Kidney epithelial cell (primary cell): ENCODE results near the gene CCDC157. TPM values are rescaled to one million over a fixed set of nuclear protein-coding genes. Genes with fewer than 3 reads are reported as not detected.

Source experiments
- DNase-seq: peaks from one replicate; pipeline ENCODE4 v3.0.0-alpha.2; 2010; ENCODE audit warnings: low read depth
- H3K27me3 ChIP-seq: 2 replicates; pipeline ENCODE4 v1.6.0; 2011; ENCODE audit warnings: low read length; ENCODE audit not compliant: control insufficient read depth, insufficient read depth
- H3K36me3 ChIP-seq: 2 replicates; pipeline ENCODE4 v1.5.1; 2011; ENCODE audit warnings: low read length; ENCODE audit not compliant: control insufficient read depth, insufficient read depth
- H3K4me3 ChIP-seq: 2 replicates; pipeline ENCODE4 v1.5.1; 2011; ENCODE audit warnings: low read depth, mild to moderate bottlenecking, control low read depth, low read length
- CTCF ChIP-seq: IDR thresholded peaks from 2 replicates; pipeline ENCODE4 v1.5.1; 2011; ENCODE audit warnings: mild to moderate bottlenecking, moderate library complexity, low read length, control low read depth, inconsistent platforms; ENCODE audit not compliant: insufficient read depth, poor library complexity, severe bottlenecking
- total RNA-seq: library from RNA; depleted of rRNA; stranded (reverse); fragments of >200 nt; gene quantifications from 2 replicates; pipeline ENCODE4 v1.2.3, GENCODE V29; 2015

Gene CCDC157
- total RNA-seq, 1 donor from 2014 or later: 14.6 TPM

GRCh38 chr22:30317778-30318177 lies 39.0 kb upstream of the CCDC157 start:
- Histone ChIP-seq H3K27me3 (no peaks in the 10 kb centered on the region), H3K4me3 (no peak overlapping the region), H3K36me3 (no peaks in the 10 kb centered on the region)
- DNase-seq: no peak
- no peak for TF ChIP-seq CTCF

- H3K36me3 ChIP-seq: no peaks in the 10 kb centered on the region
- DNase-seq: no peak
- TF ChIP-seq CTCF: no peak
- H3K27me3 ChIP-seq: no peaks in the 10 kb centered on the region
- no peak overlapping the region for H3K4me3 ChIP-seq
Observed at GRCh38 chr22:30318799-30319419, 37.9 kb upstream of the CCDC157 start.

GRCh38 chr22:30320021-30320556 lies 36.7 kb upstream of the CCDC157 start:
- Histone ChIP-seq H3K4me3 (no peak overlapping the region), H3K36me3 (no peaks in the 10 kb centered on the region), H3K27me3 (no peaks in the 10 kb centered on the region)
- TF ChIP-seq CTCF: no peak
- no peak for DNase-seq

GRCh38 chr22:30321461-30321860 lies 35.3 kb upstream of the CCDC157 start:
- no peak for DNase-seq
- Histone ChIP-seq H3K27me3 (no peaks in the 10 kb centered on the region), H3K36me3 (no peaks in the 10 kb centered on the region), H3K4me3 (no peak overlapping the region)
- no peak for TF ChIP-seq CTCF

GRCh38 chr22:30323246-30323645 lies 33.6 kb upstream of the CCDC157 start:
- H3K4me3 ChIP-seq: no peak overlapping the region
- DNase-seq: no peak

More at GRCh38 chr22:30323246-30323645, 33.6 kb upstream of the CCDC157 start:
- Histone ChIP-seq H3K27me3 (no peaks in the 10 kb centered on the region), H3K36me3 (no peaks in the 10 kb centered on the region)
- TF ChIP-seq CTCF: no peak
